ENCODE results near the gene TCEAL4.

- TF ChIP-seq CTCF (IDR thresholded peaks at IDR 0.05): no peak
- TF ChIP-seq SIN3A (IDR thresholded peaks at IDR 0.05; ENCODE audit: borderline replicate concordance, insufficient read depth, low read depth, low read length): no peak
Observed at GRCh38 chrX:103586314-103586646, 965 bp downstream of the TCEAL4 start.
